T-helper 1 cell treated with Interleukin-12 subunit alpha and Interleukin-12 subunit beta and Interleukin-4 antibody, amounts not matched to agents 30 ng/mL and 1 ng/mL, for 36 hours (primary cell): ENCODE measurements around the gene ITFG2. TPM values are rescaled to one million over a fixed set of nuclear protein-coding genes. Genes with fewer than 3 reads are reported as not detected.

Source experiments
- intact Hi-C: fragments of 100-400 bp; cut with micrococcal nuclease; formaldehyde crosslinking; loops from one replicate; pipeline ENCODE4 v1.15.1; 2024
- total RNA-seq: library from RNA; stranded (reverse); gene quantifications from 2 replicates; pipeline ENCODE4 v1.2.3, GENCODE V29; 2022

The ITFG2 gene
- total RNA-seq, 1 donor from 2014 or later: 59.5 TPM

GRCh38 chr12:2826721-2827515 lies 14.4 kb downstream of the ITFG2 start:
- intact Hi-C loops: no loop called here

GRCh38 chr12:2829275-2829674 lies 16.8 kb downstream of the ITFG2 start:
- intact Hi-C loops: no loop called here

GRCh38 chr12:2832550-2833127 lies 20.2 kb downstream of the ITFG2 start:
- intact Hi-C loops: no loop called here

GRCh38 chr12:2833327-2833726 lies 20.9 kb downstream of the ITFG2 start:
- intact Hi-C loops: no loop called here

- intact Hi-C loops: no loop called here
Observed at GRCh38 chr12:2833810-2834209, 21.3 kb downstream of the ITFG2 start.

- intact Hi-C loops: no loop called here
Observed at GRCh38 chr12:2834581-2835491, 22.4 kb downstream of the ITFG2 start, which contains the start of gene NRIP2. NRIP2 (minus strand) TSS chr12:2835035; CDS start chr12:2834983, 52 bp downstream.

GRCh38 chr12:2835691-2836403 lies 23.4 kb downstream of the ITFG2 start:
- intact Hi-C loops: no loop called here

- intact Hi-C loops: no loop called here
Observed at GRCh38 chr12:2836574-2836973, 24.1 kb downstream of the ITFG2 start.

GRCh38 chr12:2841056-2841650 lies 28.7 kb downstream of the ITFG2 start:
- intact Hi-C loops: no loop called here

GRCh38 chr12:2842948-2843347 lies 30.5 kb downstream of the ITFG2 start:
- intact Hi-C loops: no loop called here

- intact Hi-C loops: no loop called here
Observed at GRCh38 chr12:2844786-2845185, 32.3 kb downstream of the ITFG2 start.

GRCh38 chr12:2845280-2845679 lies 32.8 kb downstream of the ITFG2 start:
- intact Hi-C loops: no loop called here

- intact Hi-C loops: no loop called here
Observed at GRCh38 chr12:2851931-2852330, 39.5 kb downstream of the ITFG2 start.

- intact Hi-C loops: loop anchor here (1.0 kb wide), 2 partner anchors 91 to 188 kb away; no protein-coding TSS in a partner anchor
Observed at GRCh38 chr12:2853626-2854025, 41.2 kb downstream of the ITFG2 start.

- intact Hi-C loops: no loop called here
Observed at GRCh38 chr12:2854669-2855453, 42.4 kb downstream of the ITFG2 start.

- intact Hi-C loops: no loop called here
Observed at GRCh38 chr12:2855546-2855945, 43.1 kb downstream of the ITFG2 start.

GRCh38 chr12:2856051-2856450 lies 43.6 kb downstream of the ITFG2 start:
- intact Hi-C loops: no loop called here

- intact Hi-C loops: no loop called here
Observed at GRCh38 chr12:2857021-2857431, 44.6 kb downstream of the ITFG2 start, which contains the start of gene TEX52. TEX52 (minus strand) TSS chr12:2857039; CDS start chr12:2857026, 13 bp downstream.

- intact Hi-C loops: no loop called here
Observed at GRCh38 chr12:2857576-2857975, 45.1 kb downstream of the ITFG2 start.

GRCh38 chr12:2858334-2858733 lies 45.9 kb downstream of the ITFG2 start:
- intact Hi-C loops: no loop called here
